Stimulated activated CD8-positive, alpha-beta memory T cell treated with anti-CD3 and anti-CD28 coated beads, Interleukin-15, amount 100 ng/mL, for 1 hour (primary cell): ENCODE data around the gene KRTAP9-6.
"Not testable (repeated sequence)": the region's sequence is repeated elsewhere in the genome, so short reads cannot be mapped to it uniquely, and the experiment has no call there.

Experiments used
- DNase-seq: peaks from one replicate; pipeline ENCODE4 v3.0.0-alpha.2; 2020; ENCODE audit warnings: low read depth

Gene KRTAP9-6, protein sequence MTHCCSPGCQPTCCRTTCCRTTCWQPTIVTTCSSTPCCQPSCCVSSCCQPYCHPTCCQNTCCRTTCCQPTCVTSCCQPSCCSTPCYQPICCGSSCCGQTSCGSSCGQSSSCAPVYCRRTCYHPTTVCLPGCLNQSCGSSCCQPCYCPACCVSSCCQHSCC

DNA sequence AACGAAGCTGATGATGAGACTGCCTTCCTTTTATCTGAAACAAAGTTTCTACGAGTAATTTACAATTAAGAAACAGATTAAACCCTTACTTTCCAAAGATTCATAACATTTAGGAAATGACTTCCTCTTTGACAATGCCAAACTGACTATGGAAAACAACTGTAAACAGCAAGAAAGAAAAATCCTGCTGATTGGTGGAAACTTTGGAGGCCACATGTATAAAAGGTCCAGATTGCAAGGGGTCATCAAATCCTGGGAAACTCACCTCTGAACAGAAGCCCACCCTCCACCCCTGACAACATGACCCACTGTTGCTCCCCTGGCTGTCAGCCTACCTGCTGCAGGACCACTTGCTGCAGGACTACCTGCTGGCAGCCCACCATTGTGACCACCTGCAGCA is at the start of gene KRTAP9-6:
Gene KRTAP9-6, plus strand, starts transcription at position 301 of the 400 bp plus-strand sequence. Its CDS starts 0 bp downstream, at position 301.
- no peak for DNase-seq

DNA sequence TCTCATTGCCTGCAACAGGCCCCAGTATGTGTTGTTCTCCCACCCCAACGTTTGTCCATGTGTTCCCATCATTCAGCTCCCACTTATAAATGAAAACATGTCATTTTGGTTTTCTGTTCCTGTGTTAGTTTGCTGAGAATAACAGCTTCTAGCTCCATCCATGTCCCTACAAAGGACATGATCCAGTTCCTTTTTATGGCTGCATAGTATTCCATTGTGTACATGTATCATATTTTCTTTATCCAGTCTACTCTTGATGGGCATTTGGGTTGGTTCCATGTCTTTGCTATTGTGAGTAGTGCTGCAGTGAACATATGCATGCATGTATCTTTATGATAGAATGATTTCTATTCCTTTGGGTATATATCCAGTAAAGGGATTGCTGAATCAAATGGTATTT is 49.5 kb upstream of the KRTAP9-6 start:
- DNase-seq: no peak

DNA sequence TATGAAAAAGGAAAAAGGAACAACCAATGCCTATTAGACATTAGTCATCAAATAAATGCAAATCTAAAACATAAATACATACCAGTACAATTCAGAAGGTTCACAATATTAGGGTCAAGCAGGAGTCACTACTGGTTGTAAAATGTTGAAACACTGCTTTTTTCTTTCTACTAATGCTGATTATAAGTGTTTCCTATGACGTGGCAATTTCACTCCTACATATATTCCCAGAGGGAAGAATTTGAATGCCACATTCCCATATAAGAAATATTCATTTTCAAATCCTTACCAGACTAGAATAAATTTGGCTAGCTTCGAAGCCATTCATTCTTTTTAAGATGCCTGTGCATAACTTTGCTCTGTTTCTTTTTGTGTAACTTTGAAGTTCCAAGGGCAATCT is 41.4 kb upstream of the KRTAP9-6 start:
- DNase-seq: no peak

DNA sequence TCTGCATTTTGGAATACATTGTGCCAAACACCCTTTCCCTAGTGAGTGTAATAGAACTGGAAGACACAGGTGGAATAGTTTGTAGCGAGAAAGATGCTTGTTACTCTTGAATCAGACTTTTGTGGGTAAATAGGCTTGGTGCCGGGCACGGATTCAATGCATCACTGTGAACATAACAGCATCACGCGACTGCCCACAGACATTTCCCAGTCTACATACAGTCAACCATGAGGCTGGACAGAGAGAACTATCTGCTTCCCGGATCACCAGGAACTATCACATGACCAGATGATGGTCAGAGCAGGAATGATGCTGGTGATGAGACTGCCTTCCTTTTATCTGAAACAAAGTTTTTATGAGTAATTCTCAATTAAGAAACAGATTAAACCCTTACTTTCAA is 39.1 kb upstream of the KRTAP9-6 start:
- no peak for DNase-seq

DNA sequence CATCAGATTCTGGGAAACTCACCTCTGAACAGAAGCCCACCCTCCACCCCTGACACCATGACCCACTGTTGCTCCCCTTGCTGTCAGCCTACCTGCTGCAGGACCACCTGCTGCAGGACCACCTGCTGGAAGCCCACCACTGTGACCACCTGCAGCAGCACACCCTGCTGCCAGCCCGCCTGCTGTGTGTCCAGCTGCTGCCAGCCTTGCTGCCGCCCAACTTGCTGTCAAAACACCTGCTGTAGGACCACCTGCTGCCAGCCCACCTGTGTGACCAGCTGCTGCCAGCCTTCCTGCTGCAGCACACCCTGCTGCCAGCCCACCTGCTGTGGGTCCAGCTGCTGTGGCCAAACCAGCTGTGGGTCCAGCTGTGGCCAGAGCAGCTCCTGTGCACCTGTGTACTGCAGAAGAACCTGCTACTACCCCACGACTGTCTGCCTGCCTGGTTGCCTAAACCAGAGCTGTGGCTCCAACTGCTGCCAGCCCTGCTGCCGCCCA is 38.5 kb upstream of the KRTAP9-6 start, which contains the start of gene KRTAP9-2:
Gene KRTAP9-2, plus strand, starts transcription at position 51 of the 498 bp plus-strand sequence. Its CDS starts 7 bp downstream, at position 58.
- DNase-seq: not testable (repeated sequence)

DNA sequence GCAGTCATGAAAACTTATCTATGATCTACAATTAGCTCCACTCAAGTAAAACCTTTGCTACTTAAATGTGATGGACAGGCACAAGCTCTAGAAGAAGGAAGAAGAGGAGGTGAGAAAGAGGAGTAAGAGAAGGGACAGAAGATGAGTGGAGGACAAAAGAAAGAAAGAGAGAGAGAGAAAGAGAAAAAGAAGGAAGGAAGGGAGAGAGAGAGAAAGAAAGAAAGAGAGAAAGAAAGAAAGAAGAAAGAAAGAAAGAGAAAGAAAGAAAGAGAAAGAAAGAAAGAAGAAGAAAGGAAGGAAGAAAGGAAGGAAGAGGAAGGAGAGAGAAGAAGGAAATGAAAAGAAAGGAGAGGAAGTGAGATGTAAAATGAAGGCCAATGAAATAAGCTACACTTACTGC is 35.1 kb upstream of the KRTAP9-6 start:
- DNase-seq: no peak

DNA sequence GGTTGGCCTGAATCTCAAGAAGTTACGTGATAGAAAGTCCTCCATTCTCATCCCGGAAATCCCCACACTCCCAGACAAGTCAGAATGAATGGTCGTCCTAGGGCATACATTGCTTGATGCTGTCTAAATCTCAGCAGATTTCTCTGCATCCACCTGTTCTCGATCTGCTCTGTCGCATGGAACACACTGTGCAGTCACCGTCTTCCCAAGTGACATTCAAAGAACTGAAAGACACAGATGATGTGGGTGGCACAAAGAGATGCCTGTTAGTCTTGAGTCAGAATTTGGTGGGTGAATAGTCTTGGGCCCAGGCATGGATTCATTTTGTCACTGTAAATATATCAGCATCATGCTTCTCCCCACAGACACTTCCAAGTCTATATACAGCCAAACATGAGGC is 33.4 kb upstream of the KRTAP9-6 start:
- no peak for DNase-seq

DNA sequence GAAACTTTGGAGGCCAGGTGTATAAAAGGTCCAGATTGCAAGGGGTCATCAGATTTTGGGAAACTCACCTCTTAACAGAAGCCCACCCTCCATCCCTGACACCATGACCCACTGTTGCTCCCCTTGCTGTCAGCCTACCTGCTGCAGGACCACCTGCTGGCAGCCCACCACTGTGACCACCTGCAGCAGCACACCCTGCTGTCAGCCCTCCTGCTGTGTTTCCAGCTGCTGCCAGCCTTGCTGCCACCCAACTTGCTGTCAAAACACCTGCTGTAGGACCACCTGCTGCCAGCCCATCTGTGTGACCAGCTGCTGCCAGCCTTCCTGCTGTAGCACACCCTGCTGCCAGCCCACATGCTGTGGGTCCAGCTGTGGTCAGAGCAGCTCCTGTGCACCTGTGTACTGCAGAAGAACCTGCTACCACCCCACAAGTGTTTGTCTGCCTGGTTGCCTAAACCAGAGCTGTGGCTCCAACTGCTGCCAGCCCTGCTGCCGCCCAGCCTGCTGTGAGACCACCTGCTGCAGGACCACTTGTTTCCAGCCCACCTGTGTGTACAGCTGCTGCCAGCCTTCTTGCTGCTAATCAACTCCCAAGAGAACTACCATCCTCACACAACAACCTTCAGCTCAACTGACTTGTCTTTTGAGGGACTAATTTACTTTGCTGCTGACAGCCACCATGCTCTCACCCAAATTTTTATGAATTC is 32.6 kb upstream of the KRTAP9-6 start, which contains the start of gene KRTAP9-3:
Gene KRTAP9-3, plus strand, starts transcription at position 51 of the 707 bp plus-strand sequence. Its CDS starts 53 bp downstream, at position 104.
- not testable (repeated sequence) for DNase-seq

DNA sequence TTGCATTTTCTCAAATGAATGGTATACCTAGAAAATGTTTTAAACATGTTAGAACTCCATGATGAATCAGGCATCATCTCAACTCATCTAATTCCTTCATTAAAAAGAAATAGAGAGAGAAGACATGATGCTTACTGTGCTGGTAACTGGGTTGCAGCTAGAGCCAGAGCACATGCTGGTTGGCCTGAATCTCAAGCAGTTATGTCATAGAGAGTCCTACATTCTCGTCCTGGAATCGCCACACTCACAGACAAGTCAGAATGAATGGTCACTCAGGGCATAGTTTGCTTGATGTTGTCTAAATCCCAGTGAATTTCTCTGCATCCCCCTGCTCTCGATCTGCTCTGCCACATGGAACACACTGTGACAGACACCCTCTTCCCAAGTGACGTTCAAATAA is 28.1 kb upstream of the KRTAP9-6 start:
- DNase-seq: not testable (repeated sequence)

DNA sequence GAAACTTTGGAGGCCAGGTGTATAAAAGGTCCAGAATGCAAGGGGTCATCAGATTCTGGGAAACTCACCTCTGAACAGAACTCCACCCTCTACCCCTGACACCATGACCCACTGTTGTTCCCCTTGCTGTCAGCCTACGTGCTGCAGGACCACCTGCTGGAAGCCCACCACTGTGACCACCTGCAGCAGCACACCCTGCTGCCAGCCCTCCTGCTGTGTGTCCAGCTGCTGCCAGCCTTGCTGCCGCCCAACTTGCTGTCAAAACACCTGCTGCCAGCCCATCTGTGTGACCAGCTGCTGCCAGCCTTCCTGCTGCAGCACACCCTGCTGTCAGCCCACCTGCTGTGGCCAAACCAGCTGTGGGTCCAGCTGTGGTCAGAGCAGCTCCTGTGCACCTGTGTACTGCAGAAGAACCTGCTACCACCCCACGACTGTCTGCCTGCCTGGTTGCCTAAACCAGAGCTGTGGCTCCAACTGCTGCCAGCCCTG is 27.2 kb upstream of the KRTAP9-6 start, which contains the start of gene KRTAP9-8:
Gene KRTAP9-8, plus strand, starts transcription at position 51 of the 489 bp plus-strand sequence. Its CDS starts 53 bp downstream, at position 104.
- DNase-seq: not testable (repeated sequence)

DNA sequence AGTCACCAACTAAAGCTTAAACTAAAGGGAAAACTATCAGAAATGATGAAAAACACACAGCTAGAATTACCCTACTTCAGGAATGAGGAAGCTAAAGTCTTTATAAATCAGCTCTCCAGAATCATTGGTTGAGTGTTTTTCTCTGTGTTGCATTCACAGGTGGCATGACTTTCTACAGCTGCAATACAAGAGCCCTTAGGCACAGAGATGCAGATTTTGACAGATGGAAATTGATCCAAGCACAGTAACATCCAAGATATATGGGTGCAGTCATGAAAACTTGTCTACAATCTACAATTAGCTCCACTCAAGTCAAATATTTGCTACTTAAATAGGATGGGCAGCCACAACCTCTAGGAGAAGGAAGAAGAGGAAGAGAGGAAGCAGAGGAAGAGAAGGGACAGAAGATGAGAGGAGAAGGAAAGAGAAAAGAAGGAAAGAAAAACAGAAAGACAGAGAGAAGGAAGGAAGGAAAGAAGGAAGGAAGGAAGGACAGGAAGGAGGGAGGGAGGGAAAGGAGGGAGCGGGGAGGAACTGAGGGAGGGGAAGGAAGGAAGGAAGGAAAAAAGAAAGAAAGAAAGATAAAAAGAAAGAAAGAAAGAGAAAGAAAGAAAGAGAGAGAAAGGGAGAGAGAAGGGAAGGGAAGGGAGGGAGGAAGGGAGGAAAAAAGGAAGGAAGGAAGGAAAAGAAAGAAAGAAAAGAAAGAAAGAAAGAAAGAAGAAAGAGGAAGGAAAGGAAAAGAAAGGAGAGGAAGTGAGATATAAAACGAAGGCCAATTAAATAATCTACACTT is 18.0 kb upstream of the KRTAP9-6 start:
- not testable (repeated sequence) for DNase-seq

DNA sequence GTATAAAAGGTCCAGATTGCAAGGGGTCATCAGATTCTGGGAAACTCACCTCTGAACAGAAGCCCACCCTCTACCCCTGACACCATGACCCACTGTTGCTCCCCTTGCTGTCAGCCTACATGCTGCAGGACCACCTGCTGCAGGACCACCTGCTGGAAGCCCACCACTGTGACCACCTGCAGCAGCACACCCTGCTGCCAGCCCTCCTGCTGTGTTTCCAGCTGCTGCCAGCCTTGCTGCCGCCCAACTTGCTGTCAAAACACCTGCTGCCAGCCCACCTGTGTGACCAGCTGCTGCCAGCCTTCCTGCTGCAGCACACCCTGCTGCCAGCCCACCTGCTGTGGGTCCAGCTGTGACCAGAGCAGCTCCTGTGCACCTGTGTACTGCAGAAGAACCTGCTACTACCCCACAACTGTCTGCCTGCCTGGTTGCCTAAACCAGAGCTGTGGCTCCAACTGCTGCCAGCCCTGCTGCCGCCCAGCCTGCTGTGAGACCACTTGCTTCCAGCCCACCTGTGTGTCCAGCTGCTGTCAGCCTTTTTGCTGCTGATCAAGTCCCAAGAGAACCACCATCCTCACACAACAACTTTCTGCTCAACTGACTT is 15.4 kb upstream of the KRTAP9-6 start, which contains the start of gene KRTAP9-4:
Gene KRTAP9-4, plus strand, starts transcription at position 51 of the 604 bp plus-strand sequence. Its CDS starts 34 bp downstream, at position 85.
- DNase-seq: not testable (repeated sequence)

DNA sequence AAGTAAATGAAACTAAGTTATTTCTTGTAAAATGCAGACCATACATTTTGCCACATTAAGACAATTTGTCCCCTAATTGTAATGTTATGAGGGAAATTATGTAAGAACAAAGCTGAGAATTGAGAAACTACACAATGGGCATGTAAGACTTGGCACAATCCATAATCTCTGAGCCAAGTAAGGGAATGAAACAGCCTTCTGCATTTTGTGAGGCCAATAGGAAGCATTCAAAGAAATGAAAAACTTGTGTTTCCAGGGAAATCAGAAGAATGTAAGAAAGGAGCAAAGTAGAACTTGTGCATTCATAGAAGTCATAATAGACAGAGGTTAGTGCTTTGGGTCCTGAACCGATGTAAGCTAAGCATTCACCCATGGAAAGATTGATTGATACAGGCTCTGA is 13.9 kb upstream of the KRTAP9-6 start:
- DNase-seq: no peak

DNA sequence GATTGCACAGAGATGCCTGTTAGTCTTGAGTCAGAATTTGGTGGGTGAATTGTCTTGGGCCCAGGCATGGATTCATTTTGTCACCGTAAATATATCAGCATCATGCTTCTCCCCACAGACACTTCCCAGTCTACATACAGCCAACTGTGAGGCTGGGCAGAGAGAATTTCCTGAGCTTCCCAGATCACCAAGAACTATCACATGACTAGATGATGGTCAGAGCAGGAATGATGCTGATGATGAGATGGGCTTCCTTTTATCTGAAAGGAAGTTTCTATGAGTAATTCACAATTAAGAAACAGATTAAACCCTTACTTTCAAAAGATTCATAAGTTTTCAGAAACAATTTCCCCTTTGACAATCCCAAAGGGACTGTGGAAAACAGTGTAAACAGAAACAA is 10.3 kb upstream of the KRTAP9-6 start:
- no peak for DNase-seq

DNA sequence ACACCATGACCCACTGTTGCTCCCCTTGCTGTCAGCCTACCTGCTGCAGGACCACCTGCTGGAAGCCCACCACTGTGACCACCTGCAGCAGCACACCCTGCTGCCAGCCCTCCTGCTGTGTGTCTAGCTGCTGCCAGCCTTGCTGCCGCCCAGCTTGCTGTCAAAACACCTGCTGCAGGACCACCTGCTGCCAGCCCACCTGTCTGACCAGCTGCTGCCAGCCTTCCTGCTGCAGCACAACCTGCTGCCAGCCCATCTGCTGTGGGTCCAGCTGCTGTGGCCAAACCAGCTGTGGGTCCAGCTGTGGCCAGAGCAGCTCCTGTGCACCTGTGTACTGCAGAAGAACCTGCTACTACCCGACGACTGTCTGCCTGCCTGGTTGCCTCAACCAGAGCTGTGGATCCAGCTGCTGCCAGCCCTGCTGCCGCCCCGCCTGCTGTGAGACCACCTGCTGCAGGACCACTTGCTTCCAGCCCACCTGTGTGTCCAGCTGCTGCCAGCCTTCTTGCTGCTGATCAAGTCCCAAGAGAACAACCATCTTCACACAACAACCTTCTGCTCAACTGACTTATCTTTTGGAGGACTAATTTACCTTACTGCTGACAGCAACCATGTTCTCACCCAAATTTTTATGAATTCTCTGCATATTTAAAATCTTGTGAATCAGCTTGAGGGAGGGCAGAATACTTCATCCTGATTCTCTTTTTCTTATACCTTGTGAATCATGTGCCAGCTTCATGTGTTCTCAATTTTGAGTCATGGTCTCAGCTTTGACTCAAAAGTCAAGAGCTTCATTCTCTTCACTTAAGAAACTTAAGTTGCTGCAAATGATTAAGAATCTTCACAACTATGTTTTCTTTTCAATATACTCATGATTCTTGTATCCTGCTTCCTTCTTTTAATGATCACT is 9.5 kb upstream of the KRTAP9-6 start, which contains the start of gene KRTAP9-9:
Gene KRTAP9-9, plus strand, starts transcription at position 4 of the 910 bp plus-strand sequence.
- DNase-seq: not testable (repeated sequence)

DNA sequence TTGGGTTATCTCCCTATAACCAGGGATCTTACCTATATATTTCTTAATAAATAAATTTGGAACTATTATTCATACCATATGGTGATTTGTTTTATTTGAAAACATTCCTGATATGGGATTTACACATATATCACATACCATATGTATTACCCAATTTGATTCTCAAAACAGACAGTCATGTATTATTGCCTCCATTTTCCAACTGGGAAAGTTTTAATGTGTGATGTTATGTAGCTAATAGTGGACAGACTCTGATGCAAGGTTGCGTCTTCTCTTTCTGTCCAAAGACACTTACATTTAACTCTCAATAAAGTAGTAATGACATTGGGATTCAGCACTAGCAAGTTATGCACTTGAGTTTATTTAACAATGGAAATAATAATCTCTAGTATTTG is 8.9 kb upstream of the KRTAP9-6 start:
- no peak for DNase-seq

DNA sequence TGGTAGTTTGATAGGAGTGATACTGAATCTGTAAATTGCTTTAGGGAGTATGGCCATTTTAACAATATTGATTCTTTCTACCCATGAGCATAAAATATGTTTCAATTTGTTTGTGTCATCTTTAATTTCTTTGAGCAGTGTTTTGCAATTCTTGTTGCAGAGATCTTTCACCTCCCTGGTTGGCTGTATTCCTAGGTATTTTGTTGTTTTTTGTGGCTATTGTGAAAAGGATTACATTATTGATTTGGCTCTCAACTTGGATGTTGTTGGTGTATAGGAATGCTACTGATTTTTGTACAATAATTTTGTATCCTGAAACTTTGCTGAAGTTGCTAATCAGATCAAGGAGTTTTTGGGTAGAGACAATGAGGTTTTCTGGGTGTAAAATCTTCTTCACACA is 6.8 kb upstream of the KRTAP9-6 start:
- no peak for DNase-seq

DNA sequence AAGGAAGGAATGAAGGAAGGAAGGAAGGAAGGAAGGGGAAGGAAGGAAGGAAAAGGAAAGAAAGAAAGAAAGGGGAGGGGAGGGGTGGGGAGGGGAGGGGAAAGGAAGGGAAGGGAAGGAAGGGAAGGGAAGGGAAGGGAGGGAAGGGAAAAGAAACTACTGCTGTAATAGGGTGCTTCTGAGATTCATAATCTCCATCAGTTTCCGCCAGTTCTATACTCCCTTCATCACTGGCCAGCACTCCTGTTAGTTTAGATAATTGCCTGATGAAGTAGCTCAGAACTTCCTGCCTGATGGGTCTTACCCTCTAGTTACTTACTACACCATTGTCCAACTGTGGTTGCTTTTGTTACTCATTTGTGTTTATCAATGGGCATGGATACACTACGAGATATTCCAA is 2.0 kb upstream of the KRTAP9-6 start:
- DNase-seq: no peak

DNA sequence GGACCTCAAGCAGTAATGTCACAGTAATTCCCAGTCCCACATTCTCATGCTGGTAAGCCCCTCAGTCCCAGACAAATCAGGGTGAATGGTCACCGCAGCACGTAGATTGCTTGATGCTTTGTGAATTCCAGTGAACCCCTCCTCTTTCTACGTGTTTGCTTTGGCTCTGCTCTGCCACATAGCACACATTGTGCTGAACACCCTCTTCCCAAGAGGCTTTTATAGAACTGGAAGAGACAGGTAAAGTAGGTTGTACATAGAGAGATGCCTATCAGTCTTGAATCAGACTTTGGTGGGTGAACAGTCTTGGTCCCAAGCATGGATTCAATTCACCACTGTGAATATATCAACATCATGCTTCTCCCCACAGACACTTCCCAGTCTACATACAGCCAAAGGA is 579 bp upstream of the KRTAP9-6 start:
- DNase-seq: no peak

DNA sequence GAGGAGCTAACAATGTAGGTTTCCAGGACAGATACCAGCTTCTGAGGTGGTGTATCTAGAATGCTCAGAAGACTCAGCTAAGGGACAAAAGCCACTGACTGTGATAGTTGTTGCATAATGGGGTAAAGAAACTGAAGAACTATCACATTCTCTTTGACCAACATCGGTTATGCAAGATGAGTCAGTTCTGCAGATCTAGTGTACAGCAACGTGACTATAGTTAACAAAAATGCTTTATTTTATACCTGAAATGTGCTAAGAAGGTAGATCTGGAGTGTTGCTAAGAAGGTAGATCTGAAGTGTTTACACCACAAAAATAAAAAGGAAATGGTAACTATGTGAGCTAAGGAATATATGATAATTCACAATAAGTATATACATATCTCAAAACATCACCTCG is 2.5 kb downstream of the KRTAP9-6 start:
- DNase-seq: no peak
